WTC11 (cell line): ENCODE measurements around the gene ZNF557. TPM values are rescaled to one million over a fixed set of nuclear protein-coding genes. Genes with fewer than 3 reads are reported as not detected.
A peak's percentile ranks its signal among the peaks of the same experiment; 100 is the strongest.
"Not testable (repeated sequence)": the region's sequence is repeated elsewhere in the genome, so short reads cannot be mapped to it uniquely, and the experiment has no call there.

Experiments used
- ATAC-seq: fragments of 200-7000 bp; cut with Tn5 transposase; 2 replicates; pipeline ENCODE4 v1.10.0; 2021; ENCODE audit warnings: mild to moderate bottlenecking, moderate library complexity
- CTCF ChIA-PET: fragments of 300-600 bp; sonication (Branson Sonifier 250); formaldehyde crosslinking; loops from one replicate; lab custom pipeline; 2021; ENCODE audit warnings: antibody characterized with exemption; lab: Charles Lee
- POLR2A ChIA-PET: fragments of 350-600 bp; sonication (Branson Sonifier 250); formaldehyde crosslinking; loops from one replicate; lab custom pipeline; 2021; ENCODE audit warnings: antibody characterized with exemption; lab: Charles Lee
- DNase-seq: peaks from one replicate; pipeline ENCODE4 v3.0.0; 2021; ENCODE audit warnings: low spot score
- H3K27ac Mint-ChIP-seq: 2 replicates; pipeline ENCODE4 v1.8.0; 2021; ENCODE audit warnings: mixed read lengths
- H3K27me3 Mint-ChIP-seq: 2 replicates; pipeline ENCODE4 v1.8.0; 2021; ENCODE audit warnings: low read depth, mild to moderate bottlenecking, moderate library complexity, mixed read lengths
- H3K36me3 Mint-ChIP-seq: 2 replicates; pipeline ENCODE4 v1.8.0; 2021; ENCODE audit warnings: mixed read lengths
- H3K4me1 Mint-ChIP-seq: 2 replicates; pipeline ENCODE4 v1.8.0; 2022; ENCODE audit warnings: mixed read lengths
- H3K4me3 Mint-ChIP-seq: 2 replicates; pipeline ENCODE4 v1.8.0; 2021; ENCODE audit warnings: mild to moderate bottlenecking, moderate library complexity, mixed read lengths
- H3K9me3 Mint-ChIP-seq: 2 replicates; pipeline ENCODE4 v1.8.0; 2021; ENCODE audit warnings: mixed read lengths
- AFF4 ChIP-seq: sonication (generic); formaldehyde crosslinking; IDR thresholded peaks from 2 replicates; pipeline ENCODE4 v1.8.1; 2023; ENCODE audit warnings: mild to moderate bottlenecking, missing genetic modification reagents, borderline replicate concordance
- ATF3 ChIP-seq: sonication (generic); formaldehyde crosslinking; conservative IDR thresholded peaks from 2 replicates; pipeline ENCODE4 v1.8.1; 2022; ENCODE audit warnings: mild to moderate bottlenecking, missing genetic modification reagents
- CREM ChIP-seq: sonication (generic); formaldehyde crosslinking; IDR thresholded peaks from 2 replicates; pipeline ENCODE4 v1.8.1; 2022; ENCODE audit warnings: mild to moderate bottlenecking, missing genetic modification reagents, moderate library complexity
- E2F4 ChIP-seq: sonication (generic); formaldehyde crosslinking; IDR thresholded peaks from 2 replicates; pipeline ENCODE4 v1.8.1; 2022; ENCODE audit warnings: low read depth, mild to moderate bottlenecking, moderate library complexity, missing genetic modification reagents, borderline replicate concordance
- EMX1 ChIP-seq: fragments of 250-450 bp; sonication (Bioruptor Pico); IDR thresholded peaks from 2 replicates; pipeline ENCODE4 v1.8.0; 2021; ENCODE audit warnings: mild to moderate bottlenecking
- ERG ChIP-seq: fragments of 250-450 bp; sonication (Bioruptor Pico); IDR thresholded peaks from 2 replicates; pipeline ENCODE4 v1.8.0; 2021; ENCODE audit warnings: mild to moderate bottlenecking
- ETV6 ChIP-seq: sonication (generic); formaldehyde crosslinking; IDR thresholded peaks from 2 replicates; pipeline ENCODE4 v1.8.1; 2022; ENCODE audit warnings: mild to moderate bottlenecking, missing genetic modification reagents
- GRHL2 ChIP-seq: fragments of 250-450 bp; sonication (Bioruptor Pico); IDR thresholded peaks from 2 replicates; pipeline ENCODE4 v1.8.0; 2022; ENCODE audit warnings: mild to moderate bottlenecking, moderate library complexity; ENCODE audit not compliant: insufficient replicate concordance, severe bottlenecking
- HMGA2 ChIP-seq: fragments of 250-450 bp; sonication (Bioruptor Pico); IDR thresholded peaks from 2 replicates; pipeline ENCODE4 v1.4.0; 2021; ENCODE audit warnings: mild to moderate bottlenecking, moderate library complexity
- KAT7 ChIP-seq: sonication (generic); formaldehyde crosslinking; IDR thresholded peaks from 2 replicates; pipeline ENCODE4 v1.8.1; 2023; ENCODE audit warnings: missing genetic modification reagents, mild to moderate bottlenecking, borderline replicate concordance
- NFE2L1 ChIP-seq: sonication (generic); formaldehyde crosslinking; IDR thresholded peaks from 2 replicates; pipeline ENCODE4 v1.8.1; 2023; ENCODE audit warnings: missing genetic modification reagents
- NFYB ChIP-seq: sonication (generic); formaldehyde crosslinking; conservative IDR thresholded peaks from 2 replicates; pipeline ENCODE4 v1.8.0; 2022; ENCODE audit warnings: low read depth, missing genetic modification reagents
- NR1H2 ChIP-seq: sonication (generic); formaldehyde crosslinking; IDR thresholded peaks from 2 replicates; pipeline ENCODE4 v1.9.0; 2021; ENCODE audit warnings: mild to moderate bottlenecking, moderate library complexity, missing genetic modification reagents
- NR2C2 ChIP-seq: sonication (generic); formaldehyde crosslinking; IDR thresholded peaks from 2 replicates; pipeline ENCODE4 v1.8.0; 2022; ENCODE audit warnings: mild to moderate bottlenecking, missing genetic modification reagents
- NR3C1 ChIP-seq: sonication (generic); formaldehyde crosslinking; conservative IDR thresholded peaks from 2 replicates; pipeline ENCODE4 v1.8.1; 2023; ENCODE audit warnings: low read depth, mild to moderate bottlenecking, missing genetic modification reagents
- PREB ChIP-seq: sonication (generic); formaldehyde crosslinking; IDR thresholded peaks from 2 replicates; pipeline ENCODE4 v1.8.1; 2022; ENCODE audit warnings: mild to moderate bottlenecking, missing genetic modification reagents, moderate library complexity, borderline replicate concordance
- SP1 ChIP-seq: sonication (generic); formaldehyde crosslinking; conservative IDR thresholded peaks from 2 replicates; pipeline ENCODE4 v1.8.1; 2022; ENCODE audit warnings: missing genetic modification reagents
- STAT6 ChIP-seq: sonication (generic); formaldehyde crosslinking; conservative IDR thresholded peaks from 2 replicates; pipeline ENCODE4 v1.8.1; 2023; ENCODE audit warnings: mild to moderate bottlenecking, low read depth, missing genetic modification reagents, moderate library complexity
- TEAD4 ChIP-seq: sonication (generic); formaldehyde crosslinking; IDR thresholded peaks from 2 replicates; pipeline ENCODE4 v1.8.0; 2022; ENCODE audit warnings: mild to moderate bottlenecking, missing genetic modification reagents
- USF2 ChIP-seq: sonication (generic); formaldehyde crosslinking; IDR thresholded peaks from 2 replicates; pipeline ENCODE4 v1.8.1; 2023; ENCODE audit warnings: mild to moderate bottlenecking, missing genetic modification reagents, moderate library complexity
- ZMAT4 ChIP-seq: fragments of 250-450 bp; sonication (Bioruptor Pico); IDR thresholded peaks from 2 replicates; pipeline ENCODE4 v1.9.0; 2021; ENCODE audit warnings: mild to moderate bottlenecking
- ZNF263 ChIP-seq: sonication (generic); formaldehyde crosslinking; IDR thresholded peaks from 2 replicates; pipeline ENCODE4 v1.8.1; 2022; ENCODE audit warnings: low read depth, mild to moderate bottlenecking, moderate library complexity, missing genetic modification reagents
- ZNF423 ChIP-seq: fragments of 250-450 bp; sonication (Bioruptor Pico); IDR thresholded peaks from 2 replicates; pipeline ENCODE4 v2.1.2; 2022; ENCODE audit warnings: mild to moderate bottlenecking, moderate library complexity
- total RNA-seq: library from RNA; stranded (reverse); gene quantifications from 3 replicates; pipeline ENCODE4 v1.2.3, GENCODE V29; 2021

ZNF557 gene
- total RNA-seq, 1 experiment from 2014 or later: 6.7 TPM

- TF ChIP-seq STAT6 (CRISPR knock-in tag) (no peak), AFF4 (no peak), PREB (CRISPR knock-in tag) (no peak), SP1 (CRISPR knock-in tag) (peak; percentile 63), TEAD4 (CRISPR knock-in tag) (no peak), ZMAT4 (CRISPR knock-in tag) (no peak), CREM (no peak), ATF3 (CRISPR knock-in tag) (no peak), E2F4 (CRISPR knock-in tag) (no peak), EMX1 (CRISPR knock-in tag) (no peak), ZNF263 (no peak), GRHL2 (CRISPR knock-in tag) (no peak), NFE2L1 (CRISPR knock-in tag) (no peak), ZNF423 (CRISPR knock-in tag) (no peak), NFYB (CRISPR knock-in tag) (no peak), ERG (CRISPR knock-in tag) (no peak), USF2 (no peak), NR1H2 (no peak), HMGA2 (CRISPR knock-in tag) (0 out of 2 replicates have a peak, but pooled peaks have one; percentile 19), NR3C1 (CRISPR knock-in tag) (no peak), KAT7 (CRISPR knock-in tag) (no peak), NR2C2 (no peak), ETV6 (peak; percentile 32; the same call in 1 of the 2 replicates)
These were observed at the start of gene ZNF557 (continued) for GRCh38 chr19:7069042-7069903.

GRCh38 chr19:7021331-7021730, 48.2 kb upstream of the ZNF557 start, which contains the start of gene MBD3L2B:
Gene MBD3L2B, minus strand, starts transcription at chr19:7021431. Its CDS starts 34 bp downstream, at chr19:7021397.
- CTCF ChIA-PET, H3K27me3 Mint-ChIP-seq, POLR2A ChIA-PET, H3K27ac Mint-ChIP-seq, DNase-seq, H3K4me1 Mint-ChIP-seq, H3K4me3 Mint-ChIP-seq, ATAC-seq: not testable (repeated sequence)
- H3K9me3 Mint-ChIP-seq: peaks cover 14% of the 10 kb centered on the region
- H3K36me3 Mint-ChIP-seq: peaks cover 13% of the 10 kb centered on the region
